ENCODE measurements around the gene TGM2. TPM values are rescaled to one million over a fixed set of nuclear protein-coding genes. Genes with fewer than 3 reads are reported as not detected.
A peak's percentile ranks its signal among the peaks of the same experiment; 100 is the strongest.

Gene TGM2
- total and polyA plus RNA-seq, 2 donors from 2014 or later = 44.6 to 611 TPM

DNA sequence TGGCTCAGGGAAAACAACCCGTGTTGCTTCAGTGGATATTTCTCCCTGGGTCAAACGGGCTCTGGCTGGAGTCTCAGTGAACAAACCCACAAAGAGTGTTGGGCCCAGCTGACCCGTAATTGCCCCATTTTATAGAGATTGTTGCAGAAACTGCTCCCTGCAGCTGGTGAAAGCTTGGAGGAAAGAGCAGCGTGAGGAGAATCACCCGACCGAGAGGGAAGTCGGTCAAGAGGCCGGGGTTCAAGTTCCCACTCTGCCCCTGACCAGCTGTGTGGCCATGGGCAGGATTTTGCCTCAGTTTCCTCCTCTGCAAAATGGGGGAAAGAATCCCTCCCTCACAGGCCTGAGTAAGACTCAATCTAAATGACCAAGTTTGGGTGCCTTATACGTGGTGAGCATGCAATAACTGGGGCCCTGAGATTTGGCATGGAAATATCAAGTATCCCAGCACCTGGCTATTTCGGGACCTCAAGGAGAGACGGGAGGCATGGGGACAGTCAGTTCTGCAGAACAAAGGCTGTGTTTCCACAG, 1.7 kb upstream of the TGM2 start:
- no peaks in the 10 kb centered on the region for H3K9me3 ChIP-seq (ENCODE audit: control insufficient read depth in 2 of 3, insufficient read depth in 1 of 3, low read length in 3 of 3)
- intact Hi-C loops (cut with DNase I) = loop anchor here (10.0 kb wide), 1 partner anchor 92 kb away; no protein-coding TSS in a partner anchor
- H3K27me3 ChIP-seq (ENCODE audit: control insufficient read depth, insufficient read depth, low read length) = no peaks in the 10 kb centered on the region
- H3K27ac ChIP-seq (ENCODE audit: low read depth in 2 of 2, low read length in 2 of 2) = no peak overlapping the region
- H3K4me1 ChIP-seq (ENCODE audit: control insufficient read depth in 2 of 3, insufficient read depth in 2 of 3, low read depth in 1 of 3, low read length in 3 of 3) = peaks cover 0 to 19% (median 6%) of the 10 kb centered on the region in 3 donors
- DNase-seq (no peak), FAIRE-seq (no peak)
- no peak overlapping the region for H3K4me3 ChIP-seq (ENCODE audit: low read length in 3 of 3)
- TF ChIP-seq, protein P1, sequence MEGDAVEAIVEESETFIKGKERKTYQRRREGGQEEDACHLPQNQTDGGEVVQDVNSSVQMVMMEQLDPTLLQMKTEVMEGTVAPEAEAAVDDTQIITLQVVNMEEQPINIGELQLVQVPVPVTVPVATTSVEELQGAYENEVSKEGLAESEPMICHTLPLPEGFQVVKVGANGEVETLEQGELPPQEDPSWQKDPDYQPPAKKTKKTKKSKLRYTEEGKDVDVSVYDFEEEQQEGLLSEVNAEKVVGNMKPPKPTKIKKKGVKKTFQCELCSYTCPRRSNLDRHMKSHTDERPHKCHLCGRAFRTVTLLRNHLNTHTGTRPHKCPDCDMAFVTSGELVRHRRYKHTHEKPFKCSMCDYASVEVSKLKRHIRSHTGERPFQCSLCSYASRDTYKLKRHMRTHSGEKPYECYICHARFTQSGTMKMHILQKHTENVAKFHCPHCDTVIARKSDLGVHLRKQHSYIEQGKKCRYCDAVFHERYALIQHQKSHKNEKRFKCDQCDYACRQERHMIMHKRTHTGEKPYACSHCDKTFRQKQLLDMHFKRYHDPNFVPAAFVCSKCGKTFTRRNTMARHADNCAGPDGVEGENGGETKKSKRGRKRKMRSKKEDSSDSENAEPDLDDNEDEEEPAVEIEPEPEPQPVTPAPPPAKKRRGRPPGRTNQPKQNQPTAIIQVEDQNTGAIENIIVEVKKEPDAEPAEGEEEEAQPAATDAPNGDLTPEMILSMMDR (IDR thresholded peaks at IDR 0.05; ENCODE audit: borderline replicate concordance, extremely low read depth, insufficient read depth) = no peak
- no peak overlapping the region for H3K9ac ChIP-seq (ENCODE audit: low read length in 3 of 3)
- no peaks in the 10 kb centered on the region for H3K36me3 ChIP-seq (ENCODE audit: control insufficient read depth in 2 of 3, insufficient read depth in 3 of 3, low read length in 3 of 3)

DNA sequence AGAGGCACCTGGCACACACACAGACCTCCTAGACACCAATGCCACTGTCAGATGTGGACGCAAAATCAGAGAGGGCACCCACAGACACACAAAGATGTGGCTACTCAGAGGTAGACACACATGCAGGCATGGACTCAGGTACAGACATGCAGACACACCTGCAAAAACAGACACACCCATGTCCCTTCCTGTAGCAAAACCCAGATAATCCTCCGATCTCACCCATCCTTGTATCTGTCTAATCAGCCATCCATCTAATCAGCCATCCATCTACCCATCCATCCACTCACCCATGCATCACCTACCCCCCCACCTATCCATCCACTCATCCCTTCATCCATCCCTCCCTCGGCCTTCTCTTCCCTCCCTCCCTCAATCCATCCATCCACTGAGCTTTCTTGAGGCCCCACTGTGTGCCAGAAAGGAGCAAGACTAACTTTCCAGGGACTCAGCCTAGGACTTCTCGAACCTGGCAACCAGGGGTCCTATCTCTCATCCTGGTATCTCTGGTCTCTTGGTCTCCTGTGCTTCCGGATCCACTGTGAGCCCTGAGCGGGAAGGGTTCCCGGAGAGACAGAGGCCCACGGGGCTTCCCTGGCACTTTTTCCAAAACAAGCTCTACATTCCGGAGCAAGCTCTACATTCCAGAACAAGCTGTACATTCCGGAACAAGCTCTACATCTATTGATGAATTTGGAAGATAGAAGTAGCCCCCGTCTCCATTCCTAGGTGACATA, 1.1 kb upstream of the TGM2 start:
- H3K4me3 ChIP-seq (ENCODE audit: low read length in 3 of 3) = no peak overlapping the region
- H3K9me3 ChIP-seq (ENCODE audit: control insufficient read depth in 2 of 3, insufficient read depth in 1 of 3, low read length in 3 of 3) = no peaks in the 10 kb centered on the region
- no peak for FAIRE-seq
- DNase-seq = peak in 1 of 5 donors; percentile 56
- intact Hi-C loops (cut with DNase I) = loop anchor here (10.0 kb wide), 1 partner anchor 91 kb away; no protein-coding TSS in a partner anchor
- no peaks in the 10 kb centered on the region for H3K27me3 ChIP-seq (ENCODE audit: control insufficient read depth, insufficient read depth, low read length)
- no peaks in the 10 kb centered on the region for H3K36me3 ChIP-seq (ENCODE audit: control insufficient read depth in 2 of 3, insufficient read depth in 3 of 3, low read length in 3 of 3)
- H3K27ac ChIP-seq (ENCODE audit: low read depth in 2 of 2, low read length in 2 of 2) = no peak overlapping the region
- TF ChIP-seq, protein P1 (IDR thresholded peaks at IDR 0.05; ENCODE audit: borderline replicate concordance, extremely low read depth, insufficient read depth) = no peak
- peak overlapping the region in 1 of 3 donors; percentile 72 for H3K9ac ChIP-seq (ENCODE audit: low read length in 3 of 3)
- H3K4me1 ChIP-seq (ENCODE audit: control insufficient read depth in 2 of 3, insufficient read depth in 2 of 3, low read depth in 1 of 3, low read length in 3 of 3) = peaks cover 0 to 19% (median 6%) of the 10 kb centered on the region in 3 donors

DNA sequence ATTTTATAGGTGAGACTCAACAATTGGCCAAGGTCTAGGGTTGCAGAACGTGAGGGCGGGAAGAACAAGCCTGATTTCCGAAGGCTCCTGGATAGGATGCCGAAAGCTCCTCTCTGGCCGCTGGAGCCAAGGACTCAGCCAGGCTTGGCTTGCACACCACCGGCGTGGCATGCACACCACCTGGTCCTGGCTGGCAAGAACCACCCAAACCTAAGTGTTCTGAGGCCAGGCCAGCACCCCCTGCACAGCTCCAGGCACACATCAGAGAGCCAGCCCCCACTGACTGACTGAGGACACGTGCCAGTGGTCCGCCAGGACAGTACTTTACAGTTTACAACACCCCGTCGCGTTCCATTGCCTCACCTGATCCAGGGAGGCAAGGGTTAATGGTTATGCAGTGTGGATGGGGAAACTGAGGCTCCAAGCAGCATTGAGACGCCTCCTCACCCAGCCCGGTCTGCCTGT, 414 bp downstream of the TGM2 start:
- Histone ChIP-seq H3K27ac (ENCODE audit: low read depth in 2 of 2, low read length in 2 of 2) (peak overlapping the region; percentile 34 to 51), H3K4me1 (ENCODE audit: control insufficient read depth in 2 of 3, insufficient read depth in 2 of 3, low read depth in 1 of 3, low read length in 3 of 3) (peaks cover 0 to 19% (median 6%) of the 10 kb centered on the region in 3 donors), H3K4me3 (ENCODE audit: low read length in 3 of 3) (peak overlapping the region; percentile 41 to 83 (median 68)), H3K9me3 (ENCODE audit: control insufficient read depth in 2 of 3, insufficient read depth in 1 of 3, low read length in 3 of 3) (no peaks in the 10 kb centered on the region), H3K9ac (ENCODE audit: low read length in 3 of 3) (peak overlapping the region; percentile 31 to 72 (median 42)), H3K36me3 (ENCODE audit: control insufficient read depth in 2 of 3, insufficient read depth in 3 of 3, low read length in 3 of 3) (no peaks in the 10 kb centered on the region), H3K27me3 (ENCODE audit: control insufficient read depth, insufficient read depth, low read length) (no peaks in the 10 kb centered on the region)
- TF ChIP-seq, protein P1 (IDR thresholded peaks at IDR 0.05; ENCODE audit: borderline replicate concordance, extremely low read depth, insufficient read depth) = no peak
- intact Hi-C loops (cut with DNase I) = loop anchor here (10.0 kb wide), 1 partner anchor 90 kb away; no protein-coding TSS in a partner anchor
- DNase-seq = no peak
- no peak for FAIRE-seq

Measured in kidney (tissue), 14 donors.